Epithelial cell of prostate (primary cell): ENCODE measurements around the gene HLA-B.

Experiments
- DNase-seq: peaks from one replicate; pipeline ENCODE4 v3.0.0-alpha.2; 2011; ENCODE audit warnings: low read depth, low spot score
- H3K27ac ChIP-seq: fragments of 450-650 bp; 2 replicates; pipeline ENCODE4 v1.5.1; 2017; ENCODE audit warnings: mild to moderate bottlenecking

HLA-B gene

GRCh38 chr6:31354158-31354863, 2.7 kb downstream of the HLA-B start:
- DNase-seq = no peak
- H3K27ac ChIP-seq = no peak overlapping the region

- H3K27ac ChIP-seq = no peak overlapping the region
- DNase-seq = no peak
Measured at GRCh38 chr6:31353384-31353945, 3.5 kb downstream of the HLA-B start.

GRCh38 chr6:31352683-31353383, 4.1 kb downstream of the HLA-B start:
- no peak overlapping the region for H3K27ac ChIP-seq
- no peak for DNase-seq

GRCh38 chr6:31352310-31352682, 4.7 kb downstream of the HLA-B start:
- DNase-seq = no peak
- H3K27ac ChIP-seq = no peak overlapping the region

GRCh38 chr6:31351401-31352309, 5.3 kb downstream of the HLA-B start:
- no peak overlapping the region for H3K27ac ChIP-seq
- DNase-seq = no peak

GRCh38 chr6:31351033-31351380, 6.0 kb downstream of the HLA-B start:
- DNase-seq = no peak
- no peak overlapping the region for H3K27ac ChIP-seq

GRCh38 chr6:31350196-31351032, 6.6 kb downstream of the HLA-B start:
- no peak overlapping the region for H3K27ac ChIP-seq
- DNase-seq = no peak

GRCh38 chr6:31349301-31349700, 7.7 kb downstream of the HLA-B start:
- H3K27ac ChIP-seq = no peak overlapping the region
- DNase-seq = no peak

GRCh38 chr6:31345026-31345730, 11.8 kb downstream of the HLA-B start:
- H3K27ac ChIP-seq = no peak overlapping the region
- DNase-seq = no peak

GRCh38 chr6:31340228-31340627, 16.8 kb downstream of the HLA-B start:
- H3K27ac ChIP-seq = no peak overlapping the region
- no peak for DNase-seq

GRCh38 chr6:31339210-31339609, 17.8 kb downstream of the HLA-B start:
- H3K27ac ChIP-seq = no peak overlapping the region
- no peak for DNase-seq

GRCh38 chr6:31336896-31337496, 20.0 kb downstream of the HLA-B start:
- no peak overlapping the region for H3K27ac ChIP-seq
- DNase-seq = no peak

GRCh38 chr6:31332637-31333602, 24.1 kb downstream of the HLA-B start:
- no peak overlapping the region for H3K27ac ChIP-seq
- DNase-seq = no peak

- no peak overlapping the region for H3K27ac ChIP-seq
- no peak for DNase-seq
Measured at GRCh38 chr6:31328355-31328960, 28.5 kb downstream of the HLA-B start.

- DNase-seq = no peak
- H3K27ac ChIP-seq = no peak overlapping the region
Measured at GRCh38 chr6:31321820-31322219, 35.2 kb downstream of the HLA-B start.

GRCh38 chr6:31321005-31321707, 35.8 kb downstream of the HLA-B start:
- DNase-seq = no peak

GRCh38 chr6:31317036-31317435, 39.9 kb downstream of the HLA-B start:
- DNase-seq = no peak
- H3K27ac ChIP-seq = no peak overlapping the region

More at GRCh38 chr6:31321005-31321707, 35.8 kb downstream of the HLA-B start:
- H3K27ac ChIP-seq = no peak overlapping the region
